Liver (tissue), 9 donors: ENCODE results near the gene MBP. TPM values are rescaled to one million over a fixed set of nuclear protein-coding genes. Genes with fewer than 3 reads are reported as not detected.

Experiments
- DNase-seq: peaks from one replicate; pipeline ENCODE4 v3.0.0-alpha.2; 2017; ENCODE audit warnings: low spot score
- H3K27ac ChIP-seq, 2 donors: one replicate each; pipeline ENCODE4 v1.7.0; 2013; ENCODE audit warnings: inconsistent platforms in 2 of 2, low read length in 2 of 2, control low read depth in 1 of 2, low read depth in 1 of 2, mild to moderate bottlenecking in 1 of 2
- H3K27me3 ChIP-seq, 4 donors: one replicate each; pipeline versions ENCODE4 v1.6.1 to v1.7.0; 2013; ENCODE audit warnings: low read length in 3 of 4, inconsistent platforms in 1 of 4, mild to moderate bottlenecking in 1 of 4, moderate library complexity in 1 of 4; ENCODE audit not compliant: control insufficient read depth in 4 of 4, insufficient read depth in 4 of 4
- H3K36me3 ChIP-seq, 4 donors: one replicate each; pipeline versions ENCODE4 v1.6.1 to v1.7.0; 2013; ENCODE audit warnings: low read length in 3 of 4, mild to moderate bottlenecking in 3 of 4, low read depth in 1 of 4, moderate library complexity in 1 of 4; ENCODE audit not compliant: control insufficient read depth in 4 of 4, insufficient read depth in 3 of 4
- H3K4me1 ChIP-seq, 4 donors: one replicate each; pipeline versions ENCODE4 v1.6.1 to v1.7.0; 2013; ENCODE audit warnings: low read length in 3 of 4, mild to moderate bottlenecking in 3 of 4, moderate library complexity in 1 of 4; ENCODE audit not compliant: control insufficient read depth in 4 of 4, insufficient read depth in 4 of 4
- H3K4me3 ChIP-seq, 3 donors: one replicate each; pipeline versions ENCODE4 v1.6.1 to v1.7.0; 2013; ENCODE audit warnings: low read length in 3 of 3, control low read depth in 1 of 3, low read depth in 1 of 3, mild to moderate bottlenecking in 1 of 3
- H3K9ac ChIP-seq, 2 donors: one replicate each; pipeline ENCODE4 v1.7.0; 2013; ENCODE audit warnings: low read length in 2 of 2, mild to moderate bottlenecking in 2 of 2, moderate library complexity in 2 of 2, control low read depth in 1 of 2, low read depth in 1 of 2
- H3K9me3 ChIP-seq, 4 donors: one replicate each; pipeline versions ENCODE4 v1.6.1 to v1.7.0; 2013; ENCODE audit warnings: low read length in 3 of 4; ENCODE audit not compliant: control insufficient read depth in 4 of 4
- CTCF ChIP-seq: fragments of 150-350 bp; IDR thresholded peaks from 2 replicates; pipeline ENCODE4 v1.5.1; 2017; ENCODE audit warnings: improper control_type of control experiment, low read depth, low read length; ENCODE audit not compliant: missing input control
- FOXA1 ChIP-seq: IDR thresholded peaks from 2 replicates; pipeline ENCODE4 v1.6.1; 2016; ENCODE audit warnings: antibody characterized with exemption
- FOXA2 ChIP-seq: IDR thresholded peaks from 2 replicates; pipeline ENCODE4 v1.6.1; 2016; ENCODE audit warnings: antibody characterized with exemption
- HNF4A ChIP-seq, 2 donors: conservative IDR thresholded peaks; 2 replicates each; pipeline ENCODE4 v1.6.1; 2016; ENCODE audit warnings: antibody characterized with exemption in 2 of 2, mild to moderate bottlenecking in 2 of 2
- JUND ChIP-seq, 2 donors: IDR thresholded peaks; 2 replicates each; pipeline ENCODE4 v1.6.1; 2016; ENCODE audit warnings: antibody characterized with exemption in 2 of 2
- NR2F2 ChIP-seq: IDR thresholded peaks from 2 replicates; pipeline ENCODE4 v1.6.1; 2016; ENCODE audit warnings: antibody characterized with exemption
- RAD21 ChIP-seq, 2 donors: IDR thresholded peaks; 2 replicates each; pipeline ENCODE4 v1.6.1; 2016; ENCODE audit warnings: antibody characterized with exemption in 2 of 2, mild to moderate bottlenecking in 2 of 2
- REST ChIP-seq: IDR thresholded peaks from 2 replicates; pipeline ENCODE4 v1.6.1; 2016; ENCODE audit warnings: antibody characterized with exemption, mild to moderate bottlenecking
- RXRA ChIP-seq, 2 donors: IDR thresholded peaks; 2 replicates each; pipeline ENCODE4 v1.6.1; 2017 to 2018; ENCODE audit warnings: antibody characterized with exemption in 2 of 2, mild to moderate bottlenecking in 1 of 2
- TAF1 ChIP-seq: conservative IDR thresholded peaks from 2 replicates; pipeline ENCODE4 v1.6.1; 2016; ENCODE audit warnings: antibody characterized with exemption, mild to moderate bottlenecking
- YY1 ChIP-seq: IDR thresholded peaks from 2 replicates; pipeline ENCODE4 v1.6.1; 2016; ENCODE audit warnings: antibody characterized with exemption, mild to moderate bottlenecking
- ZBTB33 ChIP-seq: IDR thresholded peaks from 2 replicates; pipeline ENCODE4 v1.6.1; 2016; ENCODE audit warnings: antibody characterized with exemption
- WGBS: extraction: QIAGEN DNeasy Blood & Tissue Kit; methylation state at CpG from one replicate; pipeline ENCODE4 v1.1.7; 2013; 5-methylcytosine and 5-hydroxymethylcytosine counted together
- polyA plus RNA-seq, 2 donors: library from polyadenylated mRNA; stranded (reverse) in 1 of 2; unstranded in 1 of 2; fragments of 200-250 nt in 1 of 2; fragments of >200 nt in 1 of 2; fragmentation: Nextera tagmentation in 1 of 2; extraction: Ambion mirVana in 1 of 2; gene quantifications; one replicate each; pipeline versions ENCODE4 v1.2.1 to v1.2.3, GENCODE V29; 2013 to 2015
- total RNA-seq, 2 donors: library from RNA; depleted of rRNA; stranded (reverse); fragments of >200 nt; gene quantifications; one replicate each; pipeline ENCODE4 v1.2.3, GENCODE V29; 2014
- TF ChIP-seq, protein P1 (sequence below): IDR thresholded peaks from 2 replicates; pipeline ENCODE4 v1.6.1; 2016; ENCODE audit warnings: antibody characterized with exemption
- TF ChIP-seq, protein P2 (sequence below): IDR thresholded peaks from 2 replicates; pipeline ENCODE4 v1.6.1; 2016; ENCODE audit warnings: antibody characterized with exemption
- donor health status: healthy.
- donor health status: healthy.
- donor health status: healthy.
- donor health status: healthy.
- donor health status: healthy.

MBP gene
- total and polyA plus RNA-seq, 4 donors: 9.7 to 23.3 (median 17.7) TPM

GRCh38 chr18:76970770-76971559 is 161.6 kb downstream of the MBP start:
- Histone ChIP-seq H3K27me3 (no peaks in the 10 kb centered on the region), H3K4me1 (no peaks in the 10 kb centered on the region), H3K36me3 (peaks cover 0 to 6% (median 5%) of the 10 kb centered on the region in 4 donors), H3K9me3 (no peaks in the 10 kb centered on the region), H3K9ac (no peak overlapping the region), H3K4me3 (no peak overlapping the region), H3K27ac (no peak overlapping the region)
- no peak for DNase-seq
- TF ChIP-seq CTCF (no peak), JUND (IDR thresholded peaks at IDR 0.05) (no peak), FOXA2 (no peak), HNF4A (conservative IDR thresholded peaks at IDR 0.05) (no peak), RAD21 (IDR thresholded peaks at IDR 0.05) (no peak), REST (no peak), FOXA1 (no peak), ZBTB33 (no peak), RXRA (IDR thresholded peaks at IDR 0.05) (no peak), NR2F2 (no peak), YY1 (no peak), TAF1 (no peak)
- TF ChIP-seq, protein P1, sequence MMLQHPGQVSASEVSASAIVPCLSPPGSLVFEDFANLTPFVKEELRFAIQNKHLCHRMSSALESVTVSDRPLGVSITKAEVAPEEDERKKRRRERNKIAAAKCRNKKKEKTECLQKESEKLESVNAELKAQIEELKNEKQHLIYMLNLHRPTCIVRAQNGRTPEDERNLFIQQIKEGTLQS: no peak
- TF ChIP-seq, protein P2, sequence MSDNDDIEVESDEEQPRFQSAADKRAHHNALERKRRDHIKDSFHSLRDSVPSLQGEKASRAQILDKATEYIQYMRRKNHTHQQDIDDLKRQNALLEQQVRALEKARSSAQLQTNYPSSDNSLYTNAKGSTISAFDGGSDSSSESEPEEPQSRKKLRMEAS: no peak
- 84% methylated on average over 11 of the region's 11 CpGs for WGBS
